IMR-90 (cell line): ENCODE measurements around the gene EMX1. TPM values are rescaled to one million over a fixed set of nuclear protein-coding genes. Genes with fewer than 3 reads are reported as not detected.

Experiments
- ATAC-seq: fragments of 200-7000 bp; cut with Tn5 transposase; 2 replicates; pipeline ENCODE4 v1.9.1; 2020; ENCODE audit warnings: low read depth, mild to moderate bottlenecking, moderate library complexity
- BruUV-seq: library from RNA; stranded (reverse); fragments of 400-500 nt; replicated peaks from 2 replicates; lab custom pipeline; 2021; lab: Mats Ljungman, UMichigan
- CTCF ChIA-PET: fragments of 300-600 bp; formaldehyde crosslinking; extraction: SDS; loops from one replicate; lab custom pipeline; 2021; ENCODE audit warnings: antibody characterized with exemption; lab: Yijun Ruan, JAX
- POLR2A ChIA-PET: fragments of 300-600 bp; sonication (Branson Sonifier 250); formaldehyde crosslinking; loops from one replicate; lab custom pipeline; 2022; ENCODE audit warnings: antibody characterized with exemption; ENCODE audit not compliant: unreplicated experiment; lab: Charles Lee
- DNase-seq: peaks from one replicate; pipeline ENCODE4 v3.0.0; 2013
- H2AFZ ChIP-seq: replicated peaks from 2 replicates; pipeline ENCODE3; 2013; ENCODE audit warnings: low read length, mild to moderate bottlenecking; ENCODE audit not compliant: poor library complexity
- H2AK5ac ChIP-seq: 2 replicates; pipeline ENCODE4 v1.6.1; 2013; ENCODE audit warnings: low read depth, low read length, inconsistent platforms
- H2AK9ac ChIP-seq: replicated peaks from 2 replicates; pipeline ENCODE3; 2013; ENCODE audit warnings: mild to moderate bottlenecking, low read depth, low read length, moderate library complexity; ENCODE audit not compliant: poor library complexity
- H2BK120ac ChIP-seq: 2 replicates; pipeline ENCODE4 v1.6.1; 2013; ENCODE audit warnings: low read depth, low read length, inconsistent platforms
- H2BK15ac ChIP-seq: 3 replicates; pipeline ENCODE4 v1.6.1; 2013; ENCODE audit warnings: low read depth, low read length, inconsistent platforms
- H2BK20ac ChIP-seq: 2 replicates; pipeline ENCODE4 v1.6.1; 2013; ENCODE audit warnings: low read depth, mild to moderate bottlenecking, inconsistent platforms, low read length, moderate library complexity
- H2BK5ac ChIP-seq: 2 replicates; pipeline ENCODE4 v1.6.1; 2013; ENCODE audit warnings: mild to moderate bottlenecking, low read depth, low read length, inconsistent platforms; ENCODE audit not compliant: poor library complexity, severe bottlenecking
- H3K14ac ChIP-seq: replicated peaks from 2 replicates; pipeline ENCODE4 v1.6.1; 2013; ENCODE audit warnings: low read depth, low read length, inconsistent platforms
- H3K18ac ChIP-seq: 2 replicates; pipeline ENCODE4 v1.6.1; 2013; ENCODE audit warnings: low read depth, low read length, control low read depth
- H3K23ac ChIP-seq: 2 replicates; pipeline ENCODE4 v1.6.1; 2013; ENCODE audit warnings: low read depth, low read length, inconsistent platforms
- H3K27ac ChIP-seq: 2 replicates; pipeline ENCODE4 v1.5.1; 2013; ENCODE audit warnings: mild to moderate bottlenecking, control low read depth, low read length; ENCODE audit not compliant: insufficient read depth
- H3K27me3 ChIP-seq: 2 replicates; pipeline ENCODE4 v1.6.1; 2013; ENCODE audit warnings: low read length; ENCODE audit not compliant: control insufficient read depth, insufficient read depth
- H3K36me3 ChIP-seq: 2 replicates; pipeline ENCODE4 v1.6.1; 2013; ENCODE audit warnings: low read length, mixed read lengths; ENCODE audit not compliant: control insufficient read depth, insufficient read depth
- H3K4ac ChIP-seq: 2 replicates; pipeline ENCODE4 v1.6.1; 2013; ENCODE audit warnings: low read depth, low read length, inconsistent platforms
- H3K4me1 ChIP-seq: 2 replicates; pipeline ENCODE4 v1.6.1; 2013; ENCODE audit warnings: low read length, mixed read lengths; ENCODE audit not compliant: control insufficient read depth, insufficient read depth
- H3K4me2 ChIP-seq: 2 replicates; pipeline ENCODE4 v1.6.1; 2013; ENCODE audit warnings: low read depth, mild to moderate bottlenecking, control low read depth, low read length, moderate library complexity
- H3K4me3 ChIP-seq: 2 replicates; pipeline ENCODE4 v1.5.1; 2013; ENCODE audit warnings: low read depth, mild to moderate bottlenecking, control low read depth, low read length, moderate library complexity; ENCODE audit not compliant: insufficient read depth
- H3K56ac ChIP-seq: 2 replicates; pipeline ENCODE4 v1.6.1; 2013; ENCODE audit warnings: low read length, inconsistent platforms; ENCODE audit not compliant: insufficient read depth; ENCODE audit errors: extremely low read depth
- H3K79me1 ChIP-seq, 2 experiments: 2 replicates each; pipeline ENCODE4 v1.6.1; 2013; ENCODE audit warnings: low read length in 2 of 2, inconsistent platforms in 1 of 2, low read depth in 1 of 2
- H3K9ac ChIP-seq: 2 replicates; pipeline ENCODE4 v1.6.1; 2013; ENCODE audit warnings: low read depth, low read length, control low read depth
- H3K9me1 ChIP-seq: 2 replicates; pipeline ENCODE4 v1.6.1; 2013; ENCODE audit warnings: low read length, inconsistent platforms; ENCODE audit not compliant: insufficient read depth
- H3K9me3 ChIP-seq: 2 replicates; pipeline ENCODE4 v1.6.1; 2013; ENCODE audit warnings: low read length; ENCODE audit not compliant: control insufficient read depth, insufficient read depth
- H4K20me1 ChIP-seq: 2 replicates; pipeline ENCODE4 v1.6.1; 2013; ENCODE audit warnings: low read length, inconsistent platforms; ENCODE audit not compliant: insufficient read depth
- H4K5ac ChIP-seq: 2 replicates; pipeline ENCODE4 v1.6.1; 2013; ENCODE audit warnings: mild to moderate bottlenecking, low read depth, low read length, control low read depth
- H4K8ac ChIP-seq, 2 experiments: 2 replicates each; pipeline ENCODE4 v1.6.1; 2013; ENCODE audit warnings: low read depth in 2 of 2, low read length in 2 of 2, control low read depth in 1 of 2, inconsistent platforms in 1 of 2
- H4K91ac ChIP-seq: 2 replicates; pipeline ENCODE4 v1.6.1; 2013; ENCODE audit warnings: low read depth, low read length, inconsistent platforms; ENCODE audit not compliant: insufficient read depth
- BHLHE40 ChIP-seq: fragments of 150-350 bp; IDR thresholded peaks from 2 replicates; pipeline ENCODE4 v1.6.1; 2016; ENCODE audit warnings: mild to moderate bottlenecking, low read depth, low read length
- CHD1 ChIP-seq: IDR thresholded peaks from 2 replicates; pipeline ENCODE4 v1.6.1; 2012; ENCODE audit warnings: low read depth, low read length, improper control_type of control experiment
- CTCF ChIP-seq: conservative IDR thresholded peaks from 2 replicates; pipeline ENCODE4 v1.5.1; 2012; ENCODE audit warnings: mild to moderate bottlenecking, low read depth, low read length, improper control_type of control experiment
- MAFK ChIP-seq: IDR thresholded peaks from 2 replicates; pipeline ENCODE4 v1.6.1; 2012; ENCODE audit warnings: low read depth, low read length, improper control_type of control experiment
- MXI1 ChIP-seq: IDR thresholded peaks from 2 replicates; pipeline ENCODE4 v1.6.1; 2012; ENCODE audit warnings: low read depth, mild to moderate bottlenecking, low read length, moderate library complexity, borderline replicate concordance
- WGBS, 2 experiments: methylation state at CpG; one replicate each; pipeline versions ENCODE4 v1.1.5 to v1.1.7; 2013; ENCODE audit warnings: missing lambda C conversion rate in 2 of 2; ENCODE audit not compliant: insufficient read length in 1 of 2; ENCODE audit errors: extremely low coverage in 2 of 2; 5-methylcytosine and 5-hydroxymethylcytosine counted together
- dilution Hi-C: fragments of 300-500 bp; cut with HindIII; formaldehyde crosslinking; loops from one replicate; pipeline ENCODE4 v1.14.3; 2018; ENCODE audit warnings: low sequenced_read_pairs; ENCODE audit not compliant: unreplicated experiment
- in situ Hi-C: fragments of 300-500 bp; cut with MboI; formaldehyde crosslinking; loops from 3 replicates; pipeline ENCODE4 v1.14.3; 2019; ENCODE audit warnings: low sequenced_read_pairs, inconsistent platforms, mixed read lengths
- intact Hi-C: fragments of 100-400 bp; cut with micrococcal nuclease; formaldehyde crosslinking; loops from 2 replicates; pipeline ENCODE4 v1.10.0; 2022
- polyA plus RNA-seq, 3 experiments: library from polyadenylated mRNA; depleted of rRNA; stranded (reverse); fragments of >200 nt; gene quantifications; 2 replicates each; pipeline ENCODE4 v1.2.3, GENCODE V29; 2012; ENCODE audit warnings: low replicate concordance in 1 of 3
- total RNA-seq: library from RNA; depleted of rRNA; stranded (reverse); fragments of >200 nt; gene quantifications from 2 replicates; pipeline ENCODE4 v1.2.3, GENCODE V29; 2012

The EMX1 gene
- total and polyA plus RNA-seq, 2 of the 4 experiments (the other 2 are of a cell fraction), result not detected

DNA sequence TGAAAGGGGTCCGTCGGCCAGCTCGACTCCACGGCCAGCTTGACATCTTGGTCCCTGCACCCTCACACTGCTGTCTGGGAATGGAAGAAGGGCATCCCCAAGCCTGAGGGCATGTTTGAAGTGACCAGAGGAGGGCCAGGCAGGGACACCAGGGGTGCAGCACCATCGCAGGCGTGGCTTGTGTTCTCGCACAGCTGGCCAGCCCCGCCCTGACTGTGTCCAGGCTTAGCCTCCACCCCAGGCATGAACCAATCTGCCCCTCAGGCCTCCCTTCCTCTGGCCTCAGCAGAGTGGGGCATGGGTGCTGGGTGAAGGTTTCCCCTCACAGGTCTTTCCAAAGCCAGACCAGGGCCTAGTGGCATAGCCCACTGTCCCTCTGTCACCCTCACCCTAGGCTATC, 25.0 kb downstream of the EMX1 start:
- Histone ChIP-seq H3K4me3 (no peak overlapping the region), H4K20me1 (peaks cover 4% of the 10 kb centered on the region; the same call in 1 of the 2 replicates), H2AK9ac (no peak overlapping the region), H2BK20ac (no peak overlapping the region), H2BK120ac (no peak overlapping the region), H3K9me3 (no peaks in the 10 kb centered on the region), H3K9me1 (peaks cover 15% of the 10 kb centered on the region), H3K4ac (no peak overlapping the region), H3K4me1 (peaks cover 10% of the 10 kb centered on the region; the same call in 1 of the 2 replicates), H3K18ac (no peak overlapping the region), H3K56ac (no peak overlapping the region), H3K36me3 (no peaks in the 10 kb centered on the region), H2AK5ac (peak overlapping the region; percentile 16; the same call in 1 of the 2 replicates), H4K8ac (no peak overlapping the region), H3K14ac (no peak overlapping the region), H2BK5ac (no peak overlapping the region), H2BK15ac (no peak overlapping the region), H3K27me3 (no peaks in the 10 kb centered on the region; the same call in 1 of the 2 replicates), H3K4me2 (no peak overlapping the region), H3K79me1 (no peaks in the 10 kb centered on the region), H4K5ac (no peak overlapping the region), H3K27ac (no peak overlapping the region), H3K9ac (no peak overlapping the region), H3K23ac (no peak overlapping the region), H2AFZ (no peak overlapping the region), H4K91ac (no peak overlapping the region)
- ATAC-seq, result no peak
- CTCF ChIA-PET, result interaction anchor here (0.6 kb wide), 1 partner anchor 214 kb away, joined by 3 read pairs; no protein-coding TSS in a partner anchor
- POLR2A ChIA-PET, result no interaction called here
- intact Hi-C loops, result no loop called here
- no CpG with 5 or more reads among the region's 8 CpGs for WGBS, 2 experiments
- TF ChIP-seq MAFK (no peak), BHLHE40 (no peak), MXI1 (no peak), CTCF (no peak), CHD1 (no peak)
- in situ Hi-C loops, result no loop called here
- DNase-seq, result no peak
- dilution Hi-C loops, result no loop called here
- no TSS peak for BruUV-seq
